Measurements from ENCODE around the gene ADNP. TPM values are rescaled to one million over a fixed set of nuclear protein-coding genes. Genes with fewer than 3 reads are reported as not detected.

Gene ADNP
- total and polyA plus RNA-seq, 10 of the 15 experiments (the other 5 are each of a cell fraction or from before 2014, with no cell fraction given) = 23.0 to 74.4 (median 34.9) TPM

DNA sequence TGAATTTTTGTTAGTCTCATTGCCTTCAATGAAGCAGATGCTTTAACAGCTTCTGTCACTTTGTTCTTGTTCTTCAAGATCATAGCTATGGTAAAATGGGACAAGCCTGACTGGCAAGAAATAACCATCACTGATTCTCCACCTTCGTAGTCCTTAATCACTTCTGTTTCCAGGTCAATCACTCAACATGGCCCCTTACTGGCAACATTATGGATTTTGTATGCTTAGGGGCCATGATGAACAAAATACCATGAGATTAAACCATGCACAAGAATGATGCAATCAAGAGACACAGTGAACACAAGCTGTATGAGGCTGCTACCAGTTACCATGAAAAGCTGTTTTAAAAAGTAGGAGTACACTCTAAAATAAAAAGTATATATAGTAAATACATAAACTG is 32.8 kb downstream of the ADNP start:
- peaks cover 20 to 25% of the 10 kb centered on the region in 2 experiments for H3K36me3 ChIP-seq (ENCODE audit: control insufficient read depth in 2 of 2, insufficient read depth in 2 of 2, low read length in 1 of 2)
- WGBS (ENCODE audit: insufficient coverage, insufficient replicate concordance, low lambda C conversion rate, missing lambda C conversion rate) = 100% methylated on average over 1 of the region's 1 CpG
- H3K9me3 ChIP-seq (replicated peaks; ENCODE audit: control insufficient read depth, insufficient read depth, low read length) = no peaks in the 10 kb centered on the region
- H3K4me3 ChIP-seq = no peak overlapping the region
- TF ChIP-seq ZNF274 (IDR thresholded peaks at IDR 0.05; ENCODE audit: insufficient read depth, insufficient read length) (no peak), SUZ12 (IDR thresholded peaks at IDR 0.05; ENCODE audit: unreplicated experiment) (no peak), NRF1 (conservative IDR thresholded peaks at IDR 0.05; ENCODE audit: low read depth, low read length) (no peak), WRNIP1 (IDR thresholded peaks at IDR 0.05; ENCODE audit: borderline replicate concordance, low read depth, low read length) (no peak), KLF5 (IDR thresholded peaks at IDR 0.05; ENCODE audit: partially characterized antibody) (no peak), JUND (IDR thresholded peaks at IDR 0.05; ENCODE audit: low read depth, low read length) (no peak), STAT1 (conservative IDR thresholded peaks at IDR 0.05) (no peak)
- TF ChIP-seq, protein P1, sequence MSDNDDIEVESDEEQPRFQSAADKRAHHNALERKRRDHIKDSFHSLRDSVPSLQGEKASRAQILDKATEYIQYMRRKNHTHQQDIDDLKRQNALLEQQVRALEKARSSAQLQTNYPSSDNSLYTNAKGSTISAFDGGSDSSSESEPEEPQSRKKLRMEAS (IDR thresholded peaks at IDR 0.05; ENCODE audit: low read depth, low read length) = no peak
- H3K9ac ChIP-seq (ENCODE audit: control insufficient read depth, insufficient read depth, low read length) = no peak overlapping the region
- in situ Hi-C loops (cut with MboI) = no loop called here
- intact Hi-C loops (cut with micrococcal nuclease; ENCODE audit: unreplicated experiment) = no loop called here
- no peak for DNase-seq (ENCODE audit: low read depth, low spot score)
- ChIA-PET SMC1A (ENCODE audit: uncharacterized antibody, unreplicated experiment) (interaction anchor here (1.0 to 2.0 kb wide), 5 partner anchors 9 to 30 kb away, joined by 3 to 5 read pairs (median 4); no protein-coding TSS in a partner anchor), CTCF (interaction anchor here (0.9 to 4.5 kb wide), 5 partner anchors 11 to 104 kb away, joined by 3 to 17 read pairs (median 4); partner anchors contain the start of gene BCAS4), POLR2A (interaction anchor here (0.6 to 1.6 kb wide), 3 partner anchors 28 to 1686 kb away, joined by 3 read pairs; no protein-coding TSS in a partner anchor), RAD21 (ENCODE audit: unreplicated experiment) (no interaction called here)
- peaks cover 18% of the 10 kb centered on the region for H3K79me2 ChIP-seq (ENCODE audit: control insufficient read depth, insufficient read depth, low read length)
- H2AFZ ChIP-seq (ENCODE audit: control insufficient read depth, low read depth, low read length) = no peak overlapping the region
- H4K20me1 ChIP-seq (ENCODE audit: control insufficient read depth, insufficient read depth) = peaks cover 6% of the 10 kb centered on the region; the same call in 1 of the 2 replicates
- no peaks in the 10 kb centered on the region for H3K4me1 ChIP-seq (ENCODE audit: control insufficient read depth, insufficient read depth, low read length)
- no peak for ATAC-seq
- no peak overlapping the region for H3K4me2 ChIP-seq (ENCODE audit: control insufficient read depth, insufficient read depth)
- FAIRE-seq = no peak
- no TSS peak for BruUV-seq (replicated peaks)
- no peaks in the 10 kb centered on the region for H3K27me3 ChIP-seq (replicated peaks in 1 of 2; ENCODE audit: control insufficient read depth in 2 of 2, insufficient read depth in 2 of 2, low read length in 1 of 2)
- H3K27ac ChIP-seq (ENCODE audit: control insufficient read depth, insufficient read depth) = no peak overlapping the region

All from GM12878 (cell line).